Heart left ventricle (tissue), 13 donors: Measurements from ENCODE around the gene ZNF423.

Source experiments
- CTCF ChIP-seq, 12 donors: fragments of 200-600 bp; sonication (generic) in 4 of 12; IDR thresholded peaks; one replicate each; pipeline versions ENCODE4 v1.5.0 to v1.8.0; 2018 to 2022; ENCODE audit warnings: antibody characterized with exemption in 12 of 12, mild to moderate bottlenecking in 5 of 12
- POLR2A ChIP-seq, 2 donors: fragments of 450-650 bp; IDR thresholded peaks; one replicate each; pipeline ENCODE4 v1.6.1; 2017; ENCODE audit warnings: antibody characterized with exemption in 2 of 2, mild to moderate bottlenecking in 2 of 2, moderate library complexity in 2 of 2
- donor health status: ischemic (EF 13 %, LVEDD 7.1; RV severe dilation, severe dysfunction).
- donor health status: DM: no; HTN: yes; CAD: no.
- donor health status: DM: no; HTN: no; CAD: no.
- donor health status: ischemic (EF 25% LVEDD 6.9; RV normal size, moderate dysfunction).
- donor health status: ischemic (EF 25% LVEDD 5.7; RV mildly dilated, moderate dysfunction).
- donor health status: ischemic (EF 35%, LVEDD 5.7; RV mildly dilated, moderate dysfunction).
- donor health status: nonischemic (EF 11% LVEDD 7.7; RV severe dilation, severe dysfunction).
- donor health status: DM: yes; HTN: yes; CAD: no.
- donor health status: PGD.
- donor health status: ischemic (EF 29% LVEDD 5.4; RV normal size, mild dysfunction).
- donor health status: nonischemic (EF 23%, LVEDD 6.1; RV moderate dilation, normal function).

- TF ChIP-seq CTCF (IDR thresholded peaks at IDR 0.05) (no peak), POLR2A (IDR thresholded peaks at IDR 0.05) (no peak)
Measured at GRCh38 chr16:49622421-49623402, 233.2 kb downstream of the ZNF423 start.
